Measurements from ENCODE around the gene KIF26B.

KIF26B gene

GRCh38 chr1:245526141-245526540 is 371.4 kb downstream of the KIF26B start:
- Histone ChIP-seq H3K4me3 (ENCODE audit: low read length) (no peak overlapping the region), H2AFZ (ENCODE audit: low read depth, low read length) (no peak overlapping the region), H3K27me3 (ENCODE audit: low read depth, low read length) (peaks cover 15% of the 10 kb centered on the region), H3K9me3 (ENCODE audit: insufficient read depth, low read length) (no peaks in the 10 kb centered on the region), H3K9ac (ENCODE audit: low read length) (no peak overlapping the region), H3K36me3 (replicated peaks; ENCODE audit: low read depth, low read length) (no peaks in the 10 kb centered on the region), H3K4me2 (ENCODE audit: low read length) (no peak overlapping the region), H3K4me1 (ENCODE audit: low read length) (peaks cover 32% of the 10 kb centered on the region), H4K20me1 (ENCODE audit: insufficient read depth, low read length) (no peaks in the 10 kb centered on the region), H3K27ac (ENCODE audit: low read length) (no peak overlapping the region), H3K79me2 (ENCODE audit: low read length) (no peaks in the 10 kb centered on the region)
- TF ChIP-seq EZH2phosphoT487 (IDR thresholded peaks at IDR 0.05; ENCODE audit: low read depth) (no peak), CTCF (IDR thresholded peaks at IDR 0.05; ENCODE audit: low read depth, low read length) (no peak)

GRCh38 chr1:245528258-245528635 is 373.5 kb downstream of the KIF26B start:
- Histone ChIP-seq H3K36me3 (replicated peaks; ENCODE audit: low read depth, low read length) (no peaks in the 10 kb centered on the region), H3K27ac (ENCODE audit: low read length) (no peak overlapping the region), H4K20me1 (ENCODE audit: insufficient read depth, low read length) (no peaks in the 10 kb centered on the region), H3K4me3 (ENCODE audit: low read length) (no peak overlapping the region), H3K4me1 (ENCODE audit: low read length) (peaks cover 21% of the 10 kb centered on the region), H3K9me3 (ENCODE audit: insufficient read depth, low read length) (no peaks in the 10 kb centered on the region), H3K4me2 (ENCODE audit: low read length) (peak overlapping the region; percentile 33), H3K79me2 (ENCODE audit: low read length) (no peaks in the 10 kb centered on the region), H3K9ac (ENCODE audit: low read length) (no peak overlapping the region), H3K27me3 (ENCODE audit: low read depth, low read length) (peaks cover 21% of the 10 kb centered on the region), H2AFZ (ENCODE audit: low read depth, low read length) (0 out of 2 replicates have a peak overlapping the region, but pooled peaks have one; percentile 32)
- TF ChIP-seq CTCF (IDR thresholded peaks at IDR 0.05; ENCODE audit: low read depth, low read length) = no peak
- no peak for TF ChIP-seq EZH2phosphoT487 (IDR thresholded peaks at IDR 0.05; ENCODE audit: low read depth)

- H3K4me1 ChIP-seq (ENCODE audit: low read length) = peaks cover 18% of the 10 kb centered on the region
- H4K20me1 ChIP-seq (ENCODE audit: insufficient read depth, low read length) = no peaks in the 10 kb centered on the region
- no peaks in the 10 kb centered on the region for H3K36me3 ChIP-seq (replicated peaks; ENCODE audit: low read depth, low read length)
- H3K79me2 ChIP-seq (ENCODE audit: low read length) = no peaks in the 10 kb centered on the region
- H3K4me2 ChIP-seq (ENCODE audit: low read length) = no peak overlapping the region
- H3K27me3 ChIP-seq (ENCODE audit: low read depth, low read length) = peaks cover 23% of the 10 kb centered on the region
- TF ChIP-seq CTCF (IDR thresholded peaks at IDR 0.05; ENCODE audit: low read depth, low read length) = no peak
- TF ChIP-seq EZH2phosphoT487 (IDR thresholded peaks at IDR 0.05; ENCODE audit: low read depth) = no peak
- no peak overlapping the region for H3K27ac ChIP-seq (ENCODE audit: low read length)
- H3K9ac ChIP-seq (ENCODE audit: low read length) = no peak overlapping the region
- H2AFZ ChIP-seq (ENCODE audit: low read depth, low read length) = no peak overlapping the region
- H3K4me3 ChIP-seq (ENCODE audit: low read length) = no peak overlapping the region
- no peaks in the 10 kb centered on the region for H3K9me3 ChIP-seq (ENCODE audit: insufficient read depth, low read length)
Observed at GRCh38 chr1:245530937-245531336, 376.2 kb downstream of the KIF26B start.

- no peak overlapping the region for H3K4me2 ChIP-seq (ENCODE audit: low read length)
- H3K9ac ChIP-seq (ENCODE audit: low read length) = no peak overlapping the region
- TF ChIP-seq EZH2phosphoT487 (IDR thresholded peaks at IDR 0.05; ENCODE audit: low read depth) (no peak), CTCF (IDR thresholded peaks at IDR 0.05; ENCODE audit: low read depth, low read length) (no peak)
- H3K79me2 ChIP-seq (ENCODE audit: low read length) = no peaks in the 10 kb centered on the region
- H4K20me1 ChIP-seq (ENCODE audit: insufficient read depth, low read length) = no peaks in the 10 kb centered on the region
- H3K4me3 ChIP-seq (ENCODE audit: low read length) = no peak overlapping the region
- H2AFZ ChIP-seq (ENCODE audit: low read depth, low read length) = no peak overlapping the region
- H3K36me3 ChIP-seq (replicated peaks; ENCODE audit: low read depth, low read length) = no peaks in the 10 kb centered on the region
- peaks cover 10% of the 10 kb centered on the region for H3K27me3 ChIP-seq (ENCODE audit: low read depth, low read length)
- no peaks in the 10 kb centered on the region for H3K9me3 ChIP-seq (ENCODE audit: insufficient read depth, low read length)
- no peak overlapping the region for H3K27ac ChIP-seq (ENCODE audit: low read length)
- no peaks in the 10 kb centered on the region for H3K4me1 ChIP-seq (ENCODE audit: low read length)
Observed at GRCh38 chr1:245537992-245538391, 383.2 kb downstream of the KIF26B start.

Measured in OCI-LY3 (cell line).